HG02870 (cell line): ENCODE data around the gene UTP18.
A peak's percentile ranks its signal among the peaks of the same experiment; 100 is the strongest.
"Not testable (repeated sequence)": the region's sequence is repeated elsewhere in the genome, so short reads cannot be mapped to it uniquely, and the experiment has no call there.

ENCODE experiments used
- ATAC-seq: cut with Tn5 transposase; IDR thresholded peaks from one replicate; pipeline ENCODE4 v1.9.1; 2021; ENCODE audit warnings: mild to moderate bottlenecking, moderate library complexity; ENCODE audit not compliant: unreplicated experiment

The UTP18 gene

GRCh38 chr17:51260237-51261023, at the start of gene UTP18:
TSS of gene UTP18 (plus strand) at chr17:51260546. CDS start at chr17:51260585, 39 bp downstream.
- ATAC-seq, result peak; percentile 69

DNA sequence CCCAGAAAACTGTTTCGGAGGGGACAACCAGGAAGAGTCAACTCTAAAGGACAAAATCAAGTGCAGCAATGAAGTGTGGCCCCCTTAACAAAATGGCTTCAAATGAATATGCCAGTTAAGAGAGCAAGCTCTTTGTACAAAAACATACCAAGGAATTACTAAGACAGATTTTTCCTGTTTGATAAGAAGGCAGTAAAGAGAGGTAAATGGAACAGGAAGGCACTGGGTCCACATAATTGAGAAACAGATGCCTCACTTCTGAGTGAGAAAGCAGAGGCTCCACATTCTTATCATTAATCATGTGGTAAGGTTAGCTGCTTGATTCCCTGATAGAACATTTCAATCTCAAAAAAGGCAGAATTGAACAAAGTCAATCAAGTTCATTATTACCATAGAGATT, 45.4 kb upstream of the UTP18 start:
- no peak for ATAC-seq

DNA sequence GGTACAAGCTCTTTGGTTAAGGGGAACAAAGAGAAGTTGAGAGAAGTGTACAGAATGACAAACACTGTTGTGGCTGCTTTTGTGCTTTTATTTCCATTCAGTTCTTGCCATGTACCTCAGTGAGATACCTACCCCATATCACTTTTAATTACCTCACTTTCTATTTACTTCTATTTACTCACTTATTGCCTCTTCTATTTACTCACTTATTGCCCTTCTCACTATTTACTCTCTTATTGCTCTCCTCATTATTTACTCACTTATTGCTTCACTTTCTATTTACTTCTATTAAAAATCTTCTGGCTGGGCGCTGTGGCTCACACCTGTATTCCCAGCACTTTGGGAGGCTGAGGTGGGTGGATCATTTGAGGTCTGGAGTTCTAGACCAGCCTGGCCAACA, 42.4 kb upstream of the UTP18 start:
- no peak for ATAC-seq

DNA sequence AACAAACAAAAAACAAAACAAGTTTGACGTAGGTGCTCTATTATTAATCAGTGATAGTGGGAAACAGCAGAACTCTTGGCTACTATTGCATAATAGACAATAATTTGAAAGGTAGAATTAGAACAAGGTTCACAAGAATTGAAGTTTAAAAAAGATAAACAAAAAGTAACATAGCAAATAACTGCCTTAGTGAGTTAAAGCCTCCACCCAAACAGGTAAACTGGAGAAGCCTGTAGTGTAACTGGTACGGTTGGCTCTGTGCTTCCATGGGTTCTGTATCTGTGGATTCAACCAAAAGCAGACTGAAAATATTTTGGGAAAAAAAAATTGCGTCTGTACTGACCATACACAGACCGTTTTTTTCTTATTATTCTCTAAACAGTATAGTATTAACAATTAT, 39.0 kb upstream of the UTP18 start:
- ATAC-seq, result no peak

DNA sequence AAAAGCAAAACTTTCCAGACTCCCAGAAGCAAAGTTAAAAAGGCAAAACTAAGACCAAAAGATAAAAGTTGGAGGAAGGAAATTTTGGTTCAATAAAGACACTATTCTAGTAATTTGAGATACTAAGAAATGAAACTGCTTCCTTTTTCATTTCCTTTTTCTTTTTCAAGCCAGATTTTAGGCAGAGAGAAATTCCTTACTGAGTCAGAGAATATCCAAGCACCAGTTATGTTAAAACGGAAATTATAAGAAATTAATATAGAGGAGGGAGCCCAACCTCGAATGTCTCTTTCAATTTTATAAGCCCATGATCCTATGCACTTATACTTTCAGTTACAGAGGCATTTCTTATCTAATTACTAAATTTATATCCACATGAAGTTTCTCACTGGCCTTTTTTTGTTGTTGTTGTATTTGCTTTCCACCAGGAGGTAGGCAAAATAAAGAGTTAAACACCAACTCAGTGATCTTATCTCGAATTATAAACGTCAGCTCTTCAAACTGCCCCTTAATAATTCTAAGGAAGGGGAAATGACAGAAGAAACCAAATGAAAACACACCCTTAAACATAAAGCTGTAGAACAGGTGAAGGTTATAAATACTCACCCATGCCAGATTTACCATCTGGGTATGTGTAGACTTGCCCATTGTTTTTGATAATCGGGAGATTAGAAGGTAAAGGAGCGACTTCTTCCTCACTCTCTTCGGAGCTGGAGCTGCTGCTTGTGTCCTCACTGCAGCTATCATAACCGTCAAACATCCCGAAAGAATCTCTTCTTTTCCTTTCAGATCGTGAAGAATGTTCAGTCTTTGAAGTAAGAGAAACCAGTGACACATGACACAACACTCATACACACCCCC, 35.7 kb upstream of the UTP18 start:
- no peak for ATAC-seq

DNA sequence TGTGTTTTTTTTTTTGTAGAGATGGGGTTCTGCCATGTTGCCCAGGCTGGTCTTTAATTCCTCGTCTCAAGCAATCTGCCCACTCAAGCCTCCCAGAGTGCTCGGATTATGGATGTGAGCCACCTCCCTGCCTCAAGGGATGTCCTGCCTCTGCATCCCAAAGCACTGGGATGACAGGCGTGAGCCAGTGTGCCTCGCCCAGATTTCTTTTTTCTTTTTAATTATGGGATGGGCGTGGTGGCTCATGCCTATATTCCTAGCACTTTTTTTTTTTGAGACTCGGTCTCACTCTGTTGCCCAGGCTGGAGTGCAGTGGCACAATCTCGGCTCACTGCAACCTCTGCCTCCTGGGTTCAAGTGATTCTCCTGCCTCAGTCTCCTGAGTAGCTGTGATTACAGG, 34.8 kb upstream of the UTP18 start:
- ATAC-seq, result not testable (repeated sequence)

DNA sequence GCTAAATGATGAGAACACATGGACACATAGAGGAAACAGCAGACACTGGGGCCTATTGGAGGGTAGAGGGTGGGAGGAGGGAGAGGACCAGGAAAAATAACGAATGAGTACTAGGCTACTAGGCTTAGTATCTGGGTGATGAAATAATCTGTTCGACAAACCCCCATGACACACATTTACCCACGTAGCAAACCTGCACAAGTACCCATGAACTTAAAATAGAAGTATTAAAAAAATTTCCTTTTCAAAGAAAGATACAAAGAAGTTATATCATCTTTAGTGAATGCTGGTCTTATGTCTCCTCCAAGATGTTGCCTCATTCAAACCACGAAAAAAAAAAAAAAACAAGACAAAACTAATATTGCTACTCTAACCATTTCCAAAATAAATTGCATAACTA, 32.2 kb upstream of the UTP18 start:
- no peak for ATAC-seq

DNA sequence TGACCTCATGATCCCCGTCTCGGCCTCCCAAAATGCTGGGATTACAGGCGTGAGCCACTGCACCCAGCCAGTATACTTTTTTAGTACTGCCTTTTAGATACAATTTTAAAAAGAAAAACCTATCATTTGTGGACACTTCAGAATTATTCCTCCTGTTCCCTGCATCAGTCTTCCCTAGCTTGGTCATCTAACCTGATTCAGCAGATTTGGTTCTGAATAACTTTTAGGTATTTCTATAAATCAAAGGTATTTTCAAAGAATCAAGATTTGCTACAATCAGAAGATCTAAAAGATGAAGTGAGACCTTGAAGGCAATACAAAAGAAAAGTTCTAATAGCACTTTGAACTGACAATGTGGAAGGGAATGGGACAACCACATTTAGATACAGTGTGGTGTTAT, 30.5 kb upstream of the UTP18 start:
- ATAC-seq, result no peak

DNA sequence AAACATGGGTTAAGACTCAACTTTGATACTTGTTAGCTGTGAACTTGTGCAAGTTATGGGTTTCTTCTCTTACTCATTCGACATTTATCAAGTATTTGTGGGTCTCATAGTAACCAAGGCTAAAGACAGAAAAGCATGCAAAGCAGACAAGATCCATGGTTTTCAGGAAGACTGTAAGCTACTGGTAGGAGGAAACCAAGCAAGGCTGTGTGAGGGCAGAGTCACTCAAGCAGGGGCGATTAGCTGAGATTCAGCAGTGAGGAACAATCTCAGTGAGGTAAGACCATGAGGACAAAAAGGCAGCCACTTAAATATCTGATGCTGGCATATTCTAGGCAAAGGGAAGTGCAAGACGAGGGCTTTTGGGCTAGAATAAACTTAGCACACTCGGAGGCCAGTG, 30.0 kb upstream of the UTP18 start:
- peak; percentile 53 for ATAC-seq

GRCh38 chr17:51231999-51232398, 28.3 kb upstream of the UTP18 start:
- no peak for ATAC-seq

- ATAC-seq, result no peak
Observed at GRCh38 chr17:51234162-51234561, 26.2 kb upstream of the UTP18 start.

DNA sequence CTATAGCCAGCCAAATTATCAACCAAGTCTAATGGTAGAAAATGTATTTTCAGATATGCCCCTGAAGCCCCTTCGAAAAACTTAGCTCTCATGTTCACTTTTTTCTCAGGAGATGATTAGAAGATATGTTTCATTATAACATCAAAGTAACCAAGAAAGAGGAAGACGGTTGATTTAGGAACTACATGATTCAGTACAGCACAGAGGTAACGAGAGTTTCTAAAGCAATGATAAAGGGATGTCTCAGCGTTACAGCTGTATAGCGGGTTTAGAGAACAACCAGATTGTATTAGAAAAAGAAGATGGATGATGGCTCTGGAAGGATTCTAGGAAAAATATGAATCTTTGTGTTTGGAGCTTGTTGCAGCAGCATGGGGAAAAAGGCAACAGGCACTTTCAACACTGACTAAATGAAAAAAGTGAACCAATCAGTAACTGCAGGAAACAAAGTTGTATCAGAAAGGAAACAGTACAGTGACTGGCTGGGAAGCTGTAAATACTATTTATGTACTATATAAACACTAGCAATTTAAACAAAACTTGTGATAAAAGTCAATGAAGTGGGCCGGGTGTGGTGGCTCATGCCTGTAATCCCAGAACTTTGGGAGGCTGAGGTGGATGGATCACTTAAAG, 22.0 kb upstream of the UTP18 start:
- peak; percentile 87 for ATAC-seq

- ATAC-seq, result no peak
Observed at GRCh38 chr17:51240275-51240674, 20.1 kb upstream of the UTP18 start.

DNA sequence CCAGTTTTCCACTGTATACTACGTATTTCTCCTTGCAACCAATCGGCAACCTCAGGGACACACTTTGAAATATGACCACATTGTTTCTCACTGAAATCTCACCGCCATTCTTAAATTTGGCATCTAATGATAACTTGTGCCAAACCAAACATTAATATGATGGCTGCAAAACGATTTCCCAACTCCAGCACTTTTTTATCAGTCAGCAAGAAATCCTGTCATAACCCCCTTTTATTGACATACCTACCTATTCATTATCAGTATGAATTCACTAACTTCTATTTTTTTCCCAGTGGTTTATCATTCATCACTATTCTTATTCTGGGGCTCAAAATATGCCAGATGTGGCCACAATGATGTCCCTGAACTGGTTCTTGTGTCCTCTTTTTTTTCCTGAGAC, 16.3 kb upstream of the UTP18 start:
- ATAC-seq, result no peak

DNA sequence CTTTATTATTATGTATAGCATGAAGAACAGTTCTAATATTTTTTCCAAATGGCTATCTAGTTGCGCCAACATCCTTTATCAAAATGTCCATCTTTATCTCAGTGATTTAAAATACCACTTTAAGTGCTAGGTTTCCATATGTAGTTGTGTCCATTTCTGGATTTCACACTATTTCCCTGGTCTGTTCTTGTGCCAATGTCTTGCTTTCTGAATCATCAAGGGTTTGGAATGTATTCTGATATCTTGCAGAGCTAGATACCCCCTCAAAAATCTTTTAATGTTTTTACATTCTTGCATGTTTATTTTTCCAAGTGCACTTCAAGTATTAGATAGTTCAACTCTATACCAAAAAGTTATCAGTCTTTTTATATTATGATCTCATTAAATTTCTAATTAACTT, 14.8 kb upstream of the UTP18 start:
- ATAC-seq, result no peak

GRCh38 chr17:51250314-51250840, 10.0 kb upstream of the UTP18 start:
- no peak for ATAC-seq

- no peak for ATAC-seq
Observed at GRCh38 chr17:51251010-51251409, 9.3 kb upstream of the UTP18 start.

DNA sequence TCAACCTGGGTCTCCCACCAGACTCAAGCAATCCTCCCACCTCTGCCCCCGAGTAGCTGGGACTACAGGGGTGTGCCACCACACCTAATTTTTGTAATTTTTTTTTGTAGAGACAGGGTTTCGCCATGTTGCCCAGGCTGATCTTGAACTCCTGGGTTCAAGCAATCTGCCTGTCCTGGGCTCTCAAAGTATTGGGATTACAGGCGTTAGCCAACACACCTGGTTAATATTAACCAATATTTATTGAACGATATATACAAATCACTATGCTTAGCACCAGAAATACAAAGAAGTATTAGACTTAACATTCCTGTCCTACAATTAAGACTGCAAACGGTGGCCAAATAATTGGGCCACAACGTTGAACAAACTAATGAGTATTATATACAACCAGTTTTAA, 4.7 kb upstream of the UTP18 start:
- no peak for ATAC-seq

- ATAC-seq, result no peak
Observed at GRCh38 chr17:51256101-51256500, 4.2 kb upstream of the UTP18 start.

GRCh38 chr17:51257150-51258081, 2.9 kb upstream of the UTP18 start:
- no peak for ATAC-seq
